H9 (cell line): ENCODE measurements around the gene MYO1C. TPM values are rescaled to one million over a fixed set of nuclear protein-coding genes. Genes with fewer than 3 reads are reported as not detected.

Source experiments
- DNase-seq: peaks from one replicate; pipeline ENCODE4 v3.0.0-alpha.2; 2017
- H2AFZ ChIP-seq: one replicate; pipeline ENCODE4 v1.6.1; 2013; ENCODE audit warnings: mild to moderate bottlenecking, low read length, control low read depth, moderate library complexity
- H2AK5ac ChIP-seq: 2 replicates; pipeline ENCODE4 v1.6.1; 2013; ENCODE audit warnings: low read length, control low read depth, mixed read lengths; ENCODE audit not compliant: insufficient read length
- H2BK120ac ChIP-seq: one replicate; pipeline ENCODE4 v1.6.1; 2013; ENCODE audit warnings: low read depth, mild to moderate bottlenecking, low read length, control low read depth, inconsistent platforms; ENCODE audit not compliant: poor library complexity, severe bottlenecking
- H2BK12ac ChIP-seq: 2 replicates; pipeline ENCODE4 v1.6.1; 2013; ENCODE audit warnings: low read length, control low read depth, mixed read lengths, low read depth; ENCODE audit not compliant: insufficient read length
- H2BK15ac ChIP-seq: 2 replicates; pipeline ENCODE4 v1.6.1; 2013; ENCODE audit warnings: low read depth, low read length, control low read depth
- H2BK20ac ChIP-seq: one replicate; pipeline ENCODE4 v1.6.1; 2013; ENCODE audit warnings: low read depth, mild to moderate bottlenecking, low read length, control low read depth, inconsistent platforms; ENCODE audit not compliant: poor library complexity, severe bottlenecking
- H2BK5ac ChIP-seq: 2 replicates; pipeline ENCODE4 v1.6.1; 2013; ENCODE audit warnings: low read length, control low read depth, mixed read lengths; ENCODE audit not compliant: insufficient read length
- H3K14ac ChIP-seq: 2 replicates; pipeline ENCODE4 v1.6.1; 2013; ENCODE audit warnings: low read length, control low read depth; ENCODE audit not compliant: insufficient read depth
- H3K18ac ChIP-seq: 2 replicates; pipeline ENCODE4 v1.6.1; 2013; ENCODE audit warnings: low read depth, mild to moderate bottlenecking, mixed read lengths, low read length, control low read depth; ENCODE audit not compliant: insufficient read length
- H3K23ac ChIP-seq: 2 replicates; pipeline ENCODE4 v1.6.1; 2013; ENCODE audit warnings: low read length, control low read depth, mixed read lengths, low read depth; ENCODE audit not compliant: insufficient read length
- H3K23me2 ChIP-seq: 2 replicates; pipeline ENCODE4 v1.6.1; 2013; ENCODE audit warnings: low read depth, mild to moderate bottlenecking, mixed read lengths, low read length, control low read depth; ENCODE audit not compliant: insufficient read length, poor library complexity, severe bottlenecking
- H3K27ac ChIP-seq: 2 replicates; pipeline ENCODE4 v1.5.1; 2013; ENCODE audit warnings: low read length, control low read depth, mixed read lengths, low read depth; ENCODE audit not compliant: insufficient read length
- H3K27me3 ChIP-seq: 2 replicates; pipeline ENCODE4 v1.6.1; 2013; ENCODE audit warnings: low read length, control low read depth, inconsistent platforms; ENCODE audit not compliant: insufficient read depth
- H3K4ac ChIP-seq: 2 replicates; pipeline ENCODE4 v1.6.1; 2013; ENCODE audit warnings: low read depth, mild to moderate bottlenecking, control low read depth, inconsistent platforms, low read length, moderate library complexity
- H3K4me1 ChIP-seq: 2 replicates; pipeline ENCODE4 v1.6.1; 2013; ENCODE audit warnings: low read length, control low read depth, inconsistent platforms; ENCODE audit not compliant: insufficient read depth
- H3K4me2 ChIP-seq: 2 replicates; pipeline ENCODE4 v1.6.1; 2013; ENCODE audit warnings: low read length, control low read depth, mixed read lengths; ENCODE audit not compliant: insufficient read length, insufficient read depth
- H3K56ac ChIP-seq: 2 replicates; pipeline ENCODE4 v1.6.1; 2013; ENCODE audit warnings: low read depth, mild to moderate bottlenecking, mixed read lengths, low read length, control low read depth; ENCODE audit not compliant: insufficient read length
- H3K79me1 ChIP-seq: 2 replicates; pipeline ENCODE4 v1.6.1; 2013; ENCODE audit warnings: low read depth, mild to moderate bottlenecking, moderate library complexity, low read length, control low read depth, inconsistent platforms; ENCODE audit not compliant: insufficient read depth, poor library complexity, severe bottlenecking
- H3K79me2 ChIP-seq: 2 replicates; pipeline ENCODE4 v1.6.1; 2013; ENCODE audit warnings: low read length, control low read depth, inconsistent platforms; ENCODE audit not compliant: insufficient read depth
- H3K9ac ChIP-seq: 2 replicates; pipeline ENCODE4 v1.6.1; 2013; ENCODE audit warnings: low read length, control low read depth, mixed read lengths; ENCODE audit not compliant: insufficient read length; ENCODE audit errors: extremely low read depth
- H3K9me3 ChIP-seq: one replicate; pipeline ENCODE4 v1.6.1; 2013; ENCODE audit warnings: low read depth, low read length, inconsistent platforms; ENCODE audit not compliant: control insufficient read depth
- H3T11ph ChIP-seq: one replicate; pipeline ENCODE4 v1.6.1; 2013; ENCODE audit warnings: mild to moderate bottlenecking, low read length, control low read depth, inconsistent platforms
- H4K20me1 ChIP-seq: one replicate; pipeline ENCODE4 v1.6.1; 2013; ENCODE audit not compliant: control insufficient read depth, insufficient read length, insufficient read depth
- H4K5ac ChIP-seq: 2 replicates; pipeline ENCODE4 v1.6.1; 2013; ENCODE audit warnings: low read depth, mild to moderate bottlenecking, mixed read lengths, low read length, control low read depth; ENCODE audit not compliant: insufficient read length
- H4K8ac ChIP-seq: replicated peaks from 2 replicates; pipeline ENCODE4 v1.6.1; 2013; ENCODE audit warnings: low read length, control low read depth, mixed read lengths, low read depth; ENCODE audit not compliant: insufficient read length
- H4K91ac ChIP-seq: 2 replicates; pipeline ENCODE4 v1.6.1; 2013; ENCODE audit warnings: low read depth, mild to moderate bottlenecking, moderate library complexity, mixed read lengths, low read length, control low read depth; ENCODE audit not compliant: insufficient read length
- H3K27ac Mint-ChIP-seq, 3 experiments: 2 replicates in 2 of 3; 3 replicates in 1 of 3; pipeline ENCODE4 v1.8.0; 2020 to 2021; ENCODE audit warnings: mixed read lengths in 3 of 3, mild to moderate bottlenecking in 1 of 3, moderate library complexity in 1 of 3
- H3K27me3 Mint-ChIP-seq: 2 replicates; pipeline ENCODE4 v1.8.0; 2021; ENCODE audit warnings: low read depth, mild to moderate bottlenecking, moderate library complexity, mixed read lengths
- H3K36me3 Mint-ChIP-seq, 3 experiments: 2 replicates in 2 of 3; 3 replicates in 1 of 3; pipeline ENCODE4 v1.8.0; 2020 to 2021; ENCODE audit warnings: low read depth in 3 of 3, mixed read lengths in 3 of 3; ENCODE audit not compliant: insufficient read depth in 1 of 3
- H3K4me1 Mint-ChIP-seq, 2 experiments: 2 replicates each; pipeline ENCODE4 v1.8.0; 2020; ENCODE audit warnings: mixed read lengths in 2 of 2
- H3K4me3 Mint-ChIP-seq, 2 experiments: 2 replicates in 1 of 2; 3 replicates in 1 of 2; pipeline ENCODE4 v1.8.0; 2020 to 2021; ENCODE audit warnings: mild to moderate bottlenecking in 2 of 2, mixed read lengths in 2 of 2, moderate library complexity in 1 of 2
- H3K9me3 Mint-ChIP-seq, 2 experiments: 2 replicates in 1 of 2; 3 replicates in 1 of 2; pipeline ENCODE4 v1.8.0; 2020; ENCODE audit warnings: mild to moderate bottlenecking in 2 of 2, mixed read lengths in 2 of 2, moderate library complexity in 1 of 2
- CTCF ChIP-seq: fragments of 200-600 bp; sonication (generic); conservative IDR thresholded peaks from 3 replicates; pipeline ENCODE4 v1.8.0; 2021; ENCODE audit warnings: antibody characterized with exemption, mild to moderate bottlenecking
- WGBS: extraction: QIAGEN DNeasy Blood & Tissue Kit; methylation state at CpG from one replicate; pipeline ENCODE4 v1.1.7; 2013; ENCODE audit warnings: missing lambda C conversion rate, low lambda C conversion rate, mixed read lengths; ENCODE audit not compliant: insufficient read length; ENCODE audit errors: extremely low coverage; 5-methylcytosine and 5-hydroxymethylcytosine counted together
- total RNA-seq: library from RNA; stranded (reverse); gene quantifications from 2 replicates; pipeline ENCODE4 v1.2.1, GENCODE V29; 2021

Gene MYO1C
- total RNA-seq, 1 experiment from 2014 or later = 86.5 TPM

DNA sequence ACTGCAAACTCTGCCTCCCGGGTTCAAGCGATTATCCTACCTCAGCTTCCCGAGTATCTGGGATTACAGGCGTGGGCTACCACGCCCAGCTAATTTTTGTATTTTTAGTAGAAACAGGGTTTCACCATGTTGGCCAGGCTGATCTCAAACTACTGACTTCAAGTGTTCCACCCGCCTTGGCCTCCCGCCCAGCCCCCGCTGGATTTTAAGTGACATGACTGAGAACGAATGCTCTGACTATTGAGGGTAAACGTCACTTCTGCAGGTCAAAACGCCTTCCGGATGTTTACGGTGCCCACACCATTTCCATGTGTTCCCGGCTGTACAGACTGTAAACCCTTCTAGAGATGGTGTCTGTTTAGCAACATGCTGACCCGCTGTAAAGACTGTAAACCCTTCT is 47.3 kb upstream of the MYO1C start:
- Histone ChIP-seq H4K5ac (no peak overlapping the region), H2BK12ac (no peak overlapping the region), H3K14ac (no peak overlapping the region), H3K18ac (no peak overlapping the region), H4K91ac (no peak overlapping the region), H2BK120ac (no peak overlapping the region), H3K23me2 (no peaks in the 10 kb centered on the region), H2BK15ac (no peak overlapping the region), H3K9me3 (no peaks in the 10 kb centered on the region), H3T11ph (no peak overlapping the region), H3K23ac (no peak overlapping the region), H3K27me3 (no peaks in the 10 kb centered on the region), H2AFZ (no peak overlapping the region), H2BK5ac (no peak overlapping the region), H3K4me1 (no peaks in the 10 kb centered on the region), H2AK5ac (no peak overlapping the region), H3K27ac (no peak overlapping the region), H3K4me2 (no peak overlapping the region), H3K4ac (no peak overlapping the region), H3K56ac (no peak overlapping the region), H3K9ac (no peak overlapping the region), H3K79me2 (no peaks in the 10 kb centered on the region), H4K8ac (no peak overlapping the region), H2BK20ac (no peak overlapping the region), H4K20me1 (no peaks in the 10 kb centered on the region), H3K79me1 (no peaks in the 10 kb centered on the region)
- no CpG with 5 or more reads among the region's 15 CpGs for WGBS
- no peaks in the 10 kb centered on the region for H3K27me3 Mint-ChIP-seq
- H3K36me3 Mint-ChIP-seq = peaks cover 21 to 79% (median 51%) of the 10 kb centered on the region in 3 experiments; a peak in 6 of 7 replicates
- TF ChIP-seq CTCF = no peak
- H3K27ac Mint-ChIP-seq = no peak overlapping the region
- no peak for DNase-seq
- H3K4me3 Mint-ChIP-seq = no peak overlapping the region
- H3K4me1 Mint-ChIP-seq = peaks cover 0 to 6% of the 10 kb centered on the region in 2 experiments; a peak in 1 of 4 replicates
- no peaks in the 10 kb centered on the region for H3K9me3 Mint-ChIP-seq
